ENCODE measurements around the gene CDC42BPB. TPM values are rescaled to one million over a fixed set of nuclear protein-coding genes. Genes with fewer than 3 reads are reported as not detected.
A peak's percentile ranks its signal among the peaks of the same experiment; 100 is the strongest.

Gene CDC42BPB, protein sequence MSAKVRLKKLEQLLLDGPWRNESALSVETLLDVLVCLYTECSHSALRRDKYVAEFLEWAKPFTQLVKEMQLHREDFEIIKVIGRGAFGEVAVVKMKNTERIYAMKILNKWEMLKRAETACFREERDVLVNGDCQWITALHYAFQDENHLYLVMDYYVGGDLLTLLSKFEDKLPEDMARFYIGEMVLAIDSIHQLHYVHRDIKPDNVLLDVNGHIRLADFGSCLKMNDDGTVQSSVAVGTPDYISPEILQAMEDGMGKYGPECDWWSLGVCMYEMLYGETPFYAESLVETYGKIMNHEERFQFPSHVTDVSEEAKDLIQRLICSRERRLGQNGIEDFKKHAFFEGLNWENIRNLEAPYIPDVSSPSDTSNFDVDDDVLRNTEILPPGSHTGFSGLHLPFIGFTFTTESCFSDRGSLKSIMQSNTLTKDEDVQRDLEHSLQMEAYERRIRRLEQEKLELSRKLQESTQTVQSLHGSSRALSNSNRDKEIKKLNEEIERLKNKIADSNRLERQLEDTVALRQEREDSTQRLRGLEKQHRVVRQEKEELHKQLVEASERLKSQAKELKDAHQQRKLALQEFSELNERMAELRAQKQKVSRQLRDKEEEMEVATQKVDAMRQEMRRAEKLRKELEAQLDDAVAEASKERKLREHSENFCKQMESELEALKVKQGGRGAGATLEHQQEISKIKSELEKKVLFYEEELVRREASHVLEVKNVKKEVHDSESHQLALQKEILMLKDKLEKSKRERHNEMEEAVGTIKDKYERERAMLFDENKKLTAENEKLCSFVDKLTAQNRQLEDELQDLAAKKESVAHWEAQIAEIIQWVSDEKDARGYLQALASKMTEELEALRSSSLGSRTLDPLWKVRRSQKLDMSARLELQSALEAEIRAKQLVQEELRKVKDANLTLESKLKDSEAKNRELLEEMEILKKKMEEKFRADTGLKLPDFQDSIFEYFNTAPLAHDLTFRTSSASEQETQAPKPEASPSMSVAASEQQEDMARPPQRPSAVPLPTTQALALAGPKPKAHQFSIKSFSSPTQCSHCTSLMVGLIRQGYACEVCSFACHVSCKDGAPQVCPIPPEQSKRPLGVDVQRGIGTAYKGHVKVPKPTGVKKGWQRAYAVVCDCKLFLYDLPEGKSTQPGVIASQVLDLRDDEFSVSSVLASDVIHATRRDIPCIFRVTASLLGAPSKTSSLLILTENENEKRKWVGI (N-terminal part only)
- 1 to 10 TPM; 6.6 to 7.6 TPM for total RNA-seq
- 4.5 TPM for polyA plus RNA-seq (2013, experiment 1 of 2)
- polyA plus RNA-seq (2013, experiment 2 of 2) = 4.7 TPM
- total RNA-seq = 4.5 to 30.8 (median 13.6) reads per million in 172 experiments

DNA sequence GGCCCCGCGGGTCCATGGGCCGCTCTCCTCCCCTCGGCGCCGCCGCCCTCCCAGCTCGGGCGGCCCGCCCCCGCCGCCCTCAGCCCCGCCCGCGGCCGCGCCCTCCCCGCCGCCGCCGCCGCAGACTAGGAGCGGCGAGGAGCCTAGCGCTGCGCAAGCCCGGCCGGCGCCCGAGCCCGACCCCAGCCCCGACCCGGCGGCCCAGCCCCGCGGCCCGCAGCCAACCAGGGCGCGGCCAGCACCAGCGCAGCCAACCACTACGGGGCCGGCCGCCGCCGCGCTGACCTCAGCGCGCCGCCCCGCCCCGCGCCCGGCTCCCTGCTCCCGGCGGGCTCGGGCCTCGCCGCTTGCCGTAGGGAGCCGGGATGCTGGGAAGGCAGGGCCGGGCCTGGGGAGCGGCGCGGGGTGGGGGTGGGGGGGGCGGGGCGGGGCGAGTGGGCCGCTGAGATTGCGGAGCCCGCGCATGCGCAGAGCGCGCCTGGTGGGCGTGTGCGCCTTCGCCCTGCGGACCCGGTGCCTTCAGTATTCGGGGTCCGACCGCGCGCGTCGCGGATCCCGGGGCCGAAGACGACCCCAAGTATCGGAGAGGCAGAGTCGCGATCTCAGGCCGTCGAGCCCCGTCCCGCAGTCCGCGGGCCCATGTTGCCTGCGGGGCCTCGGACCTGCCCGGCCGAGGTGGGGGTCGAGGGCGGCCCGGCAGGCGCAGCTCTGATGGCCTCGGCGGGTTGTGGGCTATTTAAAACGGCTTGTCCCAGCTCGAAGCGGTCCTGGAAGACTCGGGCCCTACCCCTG, at the start of gene CDC42BPB:
CDC42BPB (minus strand) TSS at position 178 of the 792 bp plus-strand sequence. CDS start 376 bp downstream, outside the sequence.
- peaks cover 15% of the 10 kb centered on the region for H3K27me3 Mint-ChIP-seq
- peaks cover 6 to 12% of the 10 kb centered on the region in 2 experiments for H3K27me3 ChIP-seq (ENCODE audit: control insufficient read depth in 1 of 2, insufficient read depth in 2 of 2, low read length in 2 of 2)
- H3K4me3 ChIP-seq (ENCODE audit: low read length) = peak within 1 kb of the TSS; percentile 52
- no peak within 1 kb of the TSS for H3K27ac ChIP-seq (ENCODE audit: low read depth in 1 of 2, low read length in 2 of 2)
- H3K4me1 ChIP-seq (ENCODE audit: insufficient read depth, low read length) = peaks cover 18% of the 10 kb centered on the region
- H3K36me3 Mint-ChIP-seq (ENCODE audit: low read depth) = no peaks in the 10 kb centered on the region
- H3K4me1 Mint-ChIP-seq (ENCODE audit: low read depth) = peaks cover 11% of the 10 kb centered on the region
- H3K27ac Mint-ChIP-seq = no peak within 1 kb of the TSS
- no peaks in the 10 kb centered on the region for H3K36me3 ChIP-seq (ENCODE audit: insufficient read depth, low read length)
- peak; percentile 25 to 82 (median 52) for DNase-seq
- intact Hi-C loops (cut with DNase I, micrococcal nuclease) = loop anchor here in 1 of 2 experiments (1.0 to 5.0 kb wide), 3 partner anchors 17 to 280 kb away; partner anchors contain the start of gene TRAF3
- peaks cover 0 to 7% of the 10 kb centered on the region in 2 experiments for H3K9me3 ChIP-seq (ENCODE audit: control insufficient read depth in 1 of 2, insufficient read depth in 1 of 2, low read length in 2 of 2)
- ChIA-PET POLR2A (no interaction called here), CTCF (interaction anchor here (0.5 to 1.1 kb wide), 2 partner anchors 9 kb away, joined by 3 to 4 read pairs; no protein-coding TSS in a partner anchor)
- H3K4me3 Mint-ChIP-seq = peak within 1 kb of the TSS; percentile 88
- TF ChIP-seq, protein P1, sequence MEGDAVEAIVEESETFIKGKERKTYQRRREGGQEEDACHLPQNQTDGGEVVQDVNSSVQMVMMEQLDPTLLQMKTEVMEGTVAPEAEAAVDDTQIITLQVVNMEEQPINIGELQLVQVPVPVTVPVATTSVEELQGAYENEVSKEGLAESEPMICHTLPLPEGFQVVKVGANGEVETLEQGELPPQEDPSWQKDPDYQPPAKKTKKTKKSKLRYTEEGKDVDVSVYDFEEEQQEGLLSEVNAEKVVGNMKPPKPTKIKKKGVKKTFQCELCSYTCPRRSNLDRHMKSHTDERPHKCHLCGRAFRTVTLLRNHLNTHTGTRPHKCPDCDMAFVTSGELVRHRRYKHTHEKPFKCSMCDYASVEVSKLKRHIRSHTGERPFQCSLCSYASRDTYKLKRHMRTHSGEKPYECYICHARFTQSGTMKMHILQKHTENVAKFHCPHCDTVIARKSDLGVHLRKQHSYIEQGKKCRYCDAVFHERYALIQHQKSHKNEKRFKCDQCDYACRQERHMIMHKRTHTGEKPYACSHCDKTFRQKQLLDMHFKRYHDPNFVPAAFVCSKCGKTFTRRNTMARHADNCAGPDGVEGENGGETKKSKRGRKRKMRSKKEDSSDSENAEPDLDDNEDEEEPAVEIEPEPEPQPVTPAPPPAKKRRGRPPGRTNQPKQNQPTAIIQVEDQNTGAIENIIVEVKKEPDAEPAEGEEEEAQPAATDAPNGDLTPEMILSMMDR (IDR thresholded peaks at IDR 0.05) = no peak
- peak; percentile 89 for ATAC-seq (ENCODE audit: poor library complexity)
- no peaks in the 10 kb centered on the region for H3K9me3 Mint-ChIP-seq

DNA sequence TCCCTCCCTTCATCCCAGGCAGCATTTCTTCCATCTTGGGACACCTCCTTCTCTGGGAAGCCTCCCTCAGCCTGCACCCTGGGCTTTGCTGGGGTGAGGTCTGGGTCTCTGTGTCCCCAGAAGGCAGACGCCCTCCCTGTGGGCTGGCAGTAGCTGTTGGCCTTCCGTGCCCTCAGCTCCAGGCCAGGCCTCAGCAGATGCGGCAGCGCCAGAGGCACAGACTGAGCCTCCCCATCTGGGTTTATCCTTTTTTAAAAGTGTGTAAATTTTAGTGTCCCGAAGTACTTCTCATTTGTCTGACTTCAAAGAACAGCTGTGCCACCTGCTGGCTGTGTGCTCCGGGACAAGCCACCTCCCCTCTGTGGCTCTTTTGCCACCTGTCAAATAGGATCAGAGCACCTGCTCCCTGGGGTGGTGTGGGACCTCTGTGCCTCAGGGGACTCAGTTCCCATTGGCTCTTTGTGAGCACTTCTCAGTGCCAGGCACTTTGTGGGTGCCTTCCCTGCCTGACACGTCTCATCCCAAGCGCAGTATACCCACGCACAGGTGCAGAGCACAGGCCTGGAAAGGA, 48.3 kb upstream of the CDC42BPB start:
- no peak overlapping the region for H3K4me3 ChIP-seq (ENCODE audit: low read length)
- H3K36me3 Mint-ChIP-seq (ENCODE audit: low read depth) = no peaks in the 10 kb centered on the region
- intact Hi-C loops (cut with DNase I, micrococcal nuclease) = loop anchor here (1.0 to 10.0 kb wide), 5 partner anchors 79 to 442 kb away; no protein-coding TSS in a partner anchor

More for the DNA sequence above, 48.3 kb upstream of the CDC42BPB start:
- Mint-ChIP-seq H3K4me3 (no peak overlapping the region), H3K9me3 (no peaks in the 10 kb centered on the region), H3K27ac (no peak overlapping the region), H3K27me3 (peaks cover 35% of the 10 kb centered on the region), H3K4me1 (ENCODE audit: low read depth) (peaks cover 10% of the 10 kb centered on the region)
- H3K27me3 ChIP-seq (ENCODE audit: control insufficient read depth in 1 of 2, insufficient read depth in 2 of 2, low read length in 2 of 2) = peaks cover 28 to 33% of the 10 kb centered on the region in 2 experiments
- POLR2A ChIA-PET = no interaction called here
- no peaks in the 10 kb centered on the region for H3K36me3 ChIP-seq (ENCODE audit: insufficient read depth, low read length)
- TF ChIP-seq, protein P1 (IDR thresholded peaks at IDR 0.05) = no peak
- H3K4me1 ChIP-seq (ENCODE audit: insufficient read depth, low read length) = peaks cover 20% of the 10 kb centered on the region
- peak in 5 of 14 experiments; percentile 13 to 54 (median 24) for DNase-seq
- H3K9me3 ChIP-seq (ENCODE audit: control insufficient read depth in 1 of 2, insufficient read depth in 1 of 2, low read length in 2 of 2) = peaks cover 0 to 15% of the 10 kb centered on the region in 2 experiments
- ATAC-seq (ENCODE audit: poor library complexity) = peak; percentile 24
- no peak overlapping the region for H3K27ac ChIP-seq (ENCODE audit: low read depth in 1 of 2, low read length in 2 of 2)
- CTCF ChIA-PET = interaction anchor here (1.2 to 2.2 kb wide), 8 partner anchors 11 to 411 kb away, joined by 3 to 15 read pairs (median 6); partner anchors contain the start of gene EXOC3L4
